HFF-Myc (cell line): Measurements from ENCODE around the gene LYPD1.
"Not testable (repeated sequence)": the region's sequence is repeated elsewhere in the genome, so short reads cannot be mapped to it uniquely, and the experiment has no call there.

ENCODE experiments used
- DNase-seq: peaks from one replicate; pipeline ENCODE4 v3.0.0-alpha.2; 2011; ENCODE audit warnings: low read depth; ENCODE audit errors: extremely low read depth
- H3K4me3 ChIP-seq: replicated peaks from 2 replicates; pipeline ENCODE4 v1.5.1; 2011; ENCODE audit warnings: low read depth, mild to moderate bottlenecking, control low read depth, low read length
- CTCF ChIP-seq: IDR thresholded peaks from 2 replicates; pipeline ENCODE4 v1.5.1; 2012; ENCODE audit warnings: mild to moderate bottlenecking, low read depth, low read length, control low read depth; ENCODE audit errors: missing control alignments

Gene LYPD1

DNA sequence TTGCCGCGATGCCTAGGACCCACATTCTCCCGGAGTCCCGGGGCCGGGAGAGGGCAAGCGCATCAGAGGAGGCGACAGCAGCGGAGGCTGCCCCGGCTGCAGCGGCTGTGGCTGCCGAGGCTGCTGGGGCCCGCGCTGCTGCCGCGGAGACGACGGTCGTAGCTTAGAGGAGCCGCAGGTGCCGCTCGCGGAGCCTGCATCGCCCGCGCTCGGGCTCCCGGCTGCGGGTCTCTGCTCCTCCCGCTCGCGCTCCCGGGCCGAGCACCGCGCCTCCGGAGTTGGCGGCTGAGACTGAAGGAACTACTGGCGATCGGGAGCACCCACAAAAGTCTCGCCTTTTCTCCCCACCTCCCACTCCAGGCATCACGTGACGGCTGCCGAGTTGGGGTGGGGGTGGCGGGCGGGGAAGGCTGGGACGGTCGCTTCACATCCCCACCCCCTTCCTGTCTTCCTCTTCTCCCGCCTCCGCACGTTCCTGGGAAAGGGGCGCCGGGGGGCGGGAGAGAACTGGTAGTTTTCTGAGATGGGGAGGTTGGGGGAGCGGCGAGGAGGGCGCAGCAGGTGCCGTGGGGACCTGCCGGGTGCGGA lies at the start of gene LYPD1:
LYPD1 (minus strand) TSS at position 298 of the 588 bp plus-strand sequence; CDS start at position 25, 273 bp downstream.
- peak within 1 kb of the TSS; percentile 14; the same call in 1 of the 2 replicates for H3K4me3 ChIP-seq
- DNase-seq = no peak
- TF ChIP-seq CTCF = no peak

DNA sequence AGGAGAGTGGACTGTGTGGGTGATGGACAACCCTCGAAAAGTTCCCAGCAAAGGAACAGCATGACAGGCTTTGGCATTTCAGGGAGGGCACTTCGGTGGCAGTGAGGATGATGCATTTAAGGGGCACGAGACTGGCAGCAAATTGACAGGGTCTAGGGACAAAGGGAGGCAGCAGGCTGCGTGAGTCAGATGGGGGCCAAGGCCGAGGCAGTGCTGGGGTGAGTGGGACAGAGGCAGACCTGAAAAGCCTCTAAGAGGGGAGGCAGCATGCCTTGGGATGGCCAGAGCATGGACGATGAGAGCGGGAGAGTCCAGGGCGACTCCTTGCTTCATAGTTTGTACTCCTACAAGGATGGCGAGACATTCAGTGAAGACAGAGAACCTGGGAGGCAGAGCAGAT lies 49.5 kb upstream of the LYPD1 start:
- TF ChIP-seq CTCF = no peak
- no peak for DNase-seq
- no peak overlapping the region for H3K4me3 ChIP-seq

DNA sequence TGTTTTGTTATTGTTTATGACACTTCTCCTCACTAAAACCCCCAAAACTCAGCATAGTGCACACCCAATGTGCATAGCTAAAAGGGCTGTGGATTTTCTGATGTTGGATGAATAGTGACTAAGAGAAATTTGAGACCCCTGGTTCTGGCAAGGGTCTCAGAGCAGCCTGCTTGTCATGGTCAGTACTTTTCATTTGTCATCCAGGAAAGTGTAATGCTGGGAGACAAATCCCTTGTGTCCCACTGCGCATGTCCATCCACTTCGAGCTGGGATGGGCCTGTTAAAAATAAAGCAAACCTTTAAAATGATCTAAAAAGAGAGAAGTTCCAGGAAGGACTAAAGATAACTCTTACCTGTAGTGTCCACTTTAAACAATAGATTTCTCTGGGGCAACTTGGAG lies 46.9 kb upstream of the LYPD1 start:
- no peak for DNase-seq
- H3K4me3 ChIP-seq = no peak overlapping the region
- no peak for TF ChIP-seq CTCF

DNA sequence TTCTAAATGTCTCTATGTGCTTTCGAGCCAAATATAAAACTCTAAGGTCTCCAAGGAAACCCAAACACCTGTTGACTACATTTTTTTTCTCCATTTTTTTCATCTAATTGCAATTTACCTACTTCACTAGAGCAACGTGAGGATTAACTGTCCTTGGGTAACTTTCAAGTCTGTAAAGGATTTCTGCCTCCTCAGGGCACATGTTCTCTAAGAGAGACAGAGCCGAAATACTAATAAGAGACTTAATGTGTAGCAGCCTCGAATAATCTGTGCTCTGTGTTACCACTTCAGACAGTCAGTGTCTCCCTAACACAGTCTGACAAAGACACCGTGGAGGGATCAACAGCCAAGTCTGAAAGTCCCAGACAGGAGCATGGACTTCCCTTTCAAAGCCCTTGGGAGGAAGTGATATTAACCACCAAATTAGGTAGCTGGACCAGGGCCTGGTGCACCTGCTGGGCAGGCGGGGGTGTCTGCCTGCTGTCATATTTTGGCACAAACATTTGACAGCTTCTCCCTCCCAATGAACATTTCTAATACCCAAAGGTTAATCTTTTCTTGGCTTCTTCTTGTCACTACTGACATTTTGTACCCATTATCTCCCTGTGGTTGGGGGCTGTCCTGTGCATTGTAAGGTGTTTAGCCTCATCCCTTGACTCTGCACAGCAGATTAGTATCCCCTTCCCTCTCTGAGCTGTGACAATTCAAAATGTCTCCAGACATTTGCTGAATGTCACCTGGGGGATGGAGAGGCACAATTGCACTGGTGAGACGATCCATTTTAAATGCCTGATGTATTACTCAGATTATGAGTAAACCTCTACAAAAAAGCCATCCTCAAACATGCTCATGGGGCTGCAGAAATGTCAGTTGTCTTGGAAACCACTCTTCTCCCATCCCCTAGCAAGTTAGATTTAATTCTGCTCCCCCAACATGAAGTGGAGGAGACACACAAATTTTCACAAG lies 45.7 kb upstream of the LYPD1 start:
- no peak for DNase-seq
- no peak for TF ChIP-seq CTCF
- no peak overlapping the region for H3K4me3 ChIP-seq

DNA sequence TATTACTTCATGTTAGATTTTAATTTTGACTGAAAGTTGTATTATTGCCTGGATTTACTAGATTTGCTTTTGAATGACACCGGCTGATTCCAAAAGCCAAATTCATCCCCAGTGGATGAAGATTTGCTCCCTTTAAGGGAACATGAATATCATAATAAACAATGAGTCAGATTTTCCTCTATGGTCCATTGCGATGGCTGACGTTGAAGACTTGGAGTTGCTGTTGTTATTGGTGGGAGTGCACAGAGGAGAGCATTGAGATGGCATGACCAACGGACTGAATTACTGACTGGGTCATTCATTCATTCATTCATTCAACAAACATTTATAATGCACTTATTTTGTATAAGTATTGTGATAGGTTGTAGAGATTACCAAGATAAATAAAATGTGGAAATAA lies 33.4 kb upstream of the LYPD1 start:
- no peak for TF ChIP-seq CTCF
- no peak for DNase-seq
- H3K4me3 ChIP-seq = no peak overlapping the region

DNA sequence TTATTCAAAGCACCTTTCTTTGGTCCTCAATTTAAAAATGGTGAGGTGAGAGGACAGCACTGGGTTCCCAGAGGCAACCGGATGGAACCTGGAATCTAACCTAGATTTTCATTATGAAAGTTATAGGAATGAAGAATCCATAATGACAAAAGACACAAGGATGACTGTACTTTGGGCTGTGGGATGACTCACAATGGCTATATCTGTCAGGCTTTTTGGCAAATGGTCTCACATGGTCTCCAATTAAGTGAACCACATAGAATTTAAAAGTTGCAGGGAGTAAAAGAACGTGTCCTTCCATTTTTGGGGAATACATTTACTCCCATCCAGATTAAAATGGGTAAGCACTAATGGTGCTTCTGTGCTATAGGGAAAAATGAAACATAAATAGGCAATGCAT lies 31.8 kb upstream of the LYPD1 start:
- TF ChIP-seq CTCF = no peak
- H3K4me3 ChIP-seq = no peak overlapping the region
- DNase-seq = no peak

DNA sequence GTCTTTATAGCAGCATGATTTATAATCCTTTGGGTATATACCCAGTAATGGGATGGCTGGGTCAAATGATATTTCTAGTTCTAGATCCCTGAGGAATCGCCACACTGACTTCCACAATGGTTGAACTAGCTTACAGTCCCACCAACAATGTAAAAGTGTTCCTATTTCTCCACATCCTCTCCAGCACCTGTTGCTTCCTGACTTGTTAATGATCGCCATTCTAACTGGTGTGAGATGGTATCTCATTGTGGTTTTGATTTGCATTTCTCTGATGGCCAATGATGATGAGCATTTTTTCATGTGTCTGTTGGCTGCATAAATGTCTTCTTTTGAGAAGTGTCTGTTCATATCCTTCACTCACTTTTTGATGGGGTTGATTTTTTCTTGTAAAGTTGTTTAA lies 29.8 kb upstream of the LYPD1 start:
- H3K4me3 ChIP-seq, DNase-seq: not testable (repeated sequence)

DNA sequence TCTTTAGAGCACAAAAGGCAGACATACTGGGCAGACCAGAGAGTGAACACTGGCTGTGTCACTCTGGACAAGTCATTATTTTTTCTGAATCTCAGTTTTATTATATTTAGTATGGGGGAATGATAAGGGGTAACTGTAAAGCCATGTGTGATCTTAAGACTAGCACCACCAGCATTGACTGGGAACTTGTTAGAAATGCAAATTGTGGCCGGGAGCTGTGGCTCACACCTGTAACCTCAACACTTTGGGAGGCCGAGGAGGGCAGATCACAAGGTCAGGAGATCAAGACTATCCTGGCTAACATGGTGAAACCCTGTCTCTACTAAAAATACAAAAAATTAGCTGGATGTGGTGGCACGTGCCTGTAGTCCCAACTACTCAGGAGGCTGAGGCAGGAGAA lies 28.3 kb upstream of the LYPD1 start:
- not testable (repeated sequence) for DNase-seq, H3K4me3 ChIP-seq
